Sciatic nerve (tissue), 2 donors: ENCODE measurements around the gene THOC2. TPM values are rescaled to one million over a fixed set of nuclear protein-coding genes. Genes with fewer than 3 reads are reported as not detected.
"Not testable (repeated sequence)": the region's sequence is repeated elsewhere in the genome, so short reads cannot be mapped to it uniquely, and the experiment has no call there.

ENCODE experiments used
- ATAC-seq: fragments of 200-7000 bp; cut with Tn5 transposase; one replicate; pipeline ENCODE4 v1.9.1; 2020; ENCODE audit warnings: mild to moderate bottlenecking, moderate library complexity
- DNase-seq: peaks from one replicate; pipeline ENCODE4 v3.0.0-alpha.2; 2020; ENCODE audit warnings: low spot score
- intact Hi-C: fragments of 100-400 bp; cut with DNase I; formaldehyde crosslinking; loops from one replicate; pipeline ENCODE4 v1.14.2; 2022
- total RNA-seq: library from RNA; stranded (reverse); fragmentation: NEBNext Ultra II Directional; extraction: Animal tissue kit (Norgen Biotek cat#: 25700); gene quantifications from one replicate; pipeline ENCODE4 v1.2.1, GENCODE V29; 2021
- donor health status: DM: no; HTN: no; CAD: no.
- donor health status: DM: no; HTN: no; CAD: no.

THOC2 gene
- total RNA-seq, 1 donor from 2014 or later: 95.1 TPM

- DNase-seq (no peak), ATAC-seq (no peak)
- intact Hi-C loops: no loop called here
These were observed 44.3 kb downstream of the THOC2 start for GRCh38 chrX:123688524-123688923.

DNA sequence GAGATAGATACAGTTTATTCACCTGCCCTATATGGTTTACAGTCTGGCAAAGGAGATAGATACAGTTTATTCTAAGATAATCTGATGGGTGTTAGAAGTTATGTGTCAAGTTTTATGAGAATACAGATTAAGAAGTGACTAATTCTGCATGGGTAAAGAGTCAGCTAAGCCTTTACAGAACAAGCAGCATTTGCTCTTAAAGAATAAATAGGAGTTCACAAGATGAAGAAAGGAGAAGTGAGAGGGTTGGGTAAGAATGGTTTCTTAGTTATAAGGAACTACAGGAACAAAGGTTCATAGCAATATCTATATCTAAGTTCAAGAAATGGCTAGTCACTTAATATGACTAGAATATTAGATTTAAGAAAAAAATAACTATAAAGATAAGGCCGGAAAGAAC is 47.6 kb downstream of the THOC2 start:
- intact Hi-C loops: no loop called here
- no peak for ATAC-seq
- DNase-seq: no peak

DNA sequence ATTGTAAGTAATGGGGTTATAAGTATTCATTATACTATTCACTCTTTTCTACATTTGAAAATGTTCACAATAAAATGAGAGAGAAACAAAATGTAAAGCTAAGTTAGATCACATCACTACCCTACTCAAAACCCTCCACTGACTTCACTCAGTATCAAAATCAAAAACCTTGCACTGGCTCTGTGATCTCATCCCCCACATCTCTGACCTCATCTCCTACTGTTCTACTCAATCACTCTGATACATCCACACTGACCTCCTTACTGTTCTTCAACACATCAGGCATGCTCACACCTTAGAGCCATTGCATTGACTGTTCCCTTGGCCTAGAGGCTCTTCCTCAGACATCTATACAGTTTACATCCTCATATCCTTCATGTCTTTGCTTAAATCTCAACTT is 50.7 kb downstream of the THOC2 start:
- no peak for ATAC-seq
- no peak for DNase-seq
- intact Hi-C loops: no loop called here

DNA sequence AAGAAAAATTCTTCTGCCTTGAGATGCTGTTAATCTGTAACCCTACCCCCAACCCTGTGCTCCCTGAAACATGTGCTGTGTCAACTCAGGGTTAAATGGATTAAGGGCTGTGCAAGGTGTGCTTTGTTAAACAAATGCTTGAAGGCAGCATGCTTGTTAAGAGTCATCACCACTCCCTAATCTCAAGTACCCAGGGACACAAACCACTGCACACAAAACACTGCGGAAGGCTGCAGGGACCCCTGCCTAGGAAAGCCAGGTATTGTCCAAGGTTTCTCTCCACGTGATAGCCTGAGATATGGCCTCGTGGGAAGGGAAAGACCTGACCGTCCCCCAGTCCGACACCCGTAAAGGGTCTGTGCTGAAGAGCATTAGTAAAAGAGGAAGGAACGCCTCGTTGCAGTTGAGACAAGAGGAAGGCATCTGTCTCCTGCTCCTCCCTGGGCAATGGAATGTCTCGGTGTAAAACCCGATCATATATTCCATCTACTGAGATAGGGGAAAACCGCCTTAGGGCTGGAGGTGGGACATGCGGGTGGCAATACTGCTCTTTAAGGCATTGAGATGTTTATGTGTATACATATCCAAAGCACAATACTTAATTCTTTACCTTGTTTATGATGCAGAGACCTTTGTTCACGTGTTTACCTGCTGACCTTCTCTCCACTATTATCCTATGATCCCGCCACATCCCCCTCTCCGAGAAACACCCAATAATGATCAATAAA is 53.0 kb downstream of the THOC2 start:
- ATAC-seq, DNase-seq: not testable (repeated sequence)

GRCh38 chrX:123675154-123675553 is 57.7 kb downstream of the THOC2 start:
- DNase-seq (no peak), ATAC-seq (no peak)
- intact Hi-C loops: no loop called here

More for the DNA sequence above, 53.0 kb downstream of the THOC2 start:
- intact Hi-C loops: not testable (repeated sequence)

- intact Hi-C loops: no loop called here
- ATAC-seq: no peak
These were observed 59.0 kb downstream of the THOC2 start for GRCh38 chrX:123673813-123674212.

DNA sequence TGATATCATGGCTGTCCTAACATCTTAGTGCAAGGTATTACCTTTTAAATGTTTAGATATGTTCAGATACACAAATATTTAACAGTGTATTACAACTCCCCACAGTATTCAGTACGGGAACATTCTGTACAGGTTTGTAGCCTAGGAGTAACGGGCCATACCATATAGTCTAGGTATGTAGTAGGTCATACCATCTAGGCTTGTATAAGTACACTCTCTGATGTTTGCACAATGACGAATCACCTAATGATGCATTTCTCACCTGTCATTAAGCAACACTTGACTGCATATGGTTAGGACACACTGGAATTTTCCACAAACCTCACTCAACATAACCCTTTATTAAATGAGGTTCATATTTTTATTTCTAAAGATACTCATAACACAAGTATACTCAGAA is 67.7 kb downstream of the THOC2 start:
- intact Hi-C loops: loop anchor here (5.0 kb wide), 1 partner anchor 683 kb away; no protein-coding TSS in a partner anchor
- DNase-seq (no peak), ATAC-seq (no peak)

More at GRCh38 chrX:123673813-123674212, 59.0 kb downstream of the THOC2 start:
- DNase-seq: no peak

DNA sequence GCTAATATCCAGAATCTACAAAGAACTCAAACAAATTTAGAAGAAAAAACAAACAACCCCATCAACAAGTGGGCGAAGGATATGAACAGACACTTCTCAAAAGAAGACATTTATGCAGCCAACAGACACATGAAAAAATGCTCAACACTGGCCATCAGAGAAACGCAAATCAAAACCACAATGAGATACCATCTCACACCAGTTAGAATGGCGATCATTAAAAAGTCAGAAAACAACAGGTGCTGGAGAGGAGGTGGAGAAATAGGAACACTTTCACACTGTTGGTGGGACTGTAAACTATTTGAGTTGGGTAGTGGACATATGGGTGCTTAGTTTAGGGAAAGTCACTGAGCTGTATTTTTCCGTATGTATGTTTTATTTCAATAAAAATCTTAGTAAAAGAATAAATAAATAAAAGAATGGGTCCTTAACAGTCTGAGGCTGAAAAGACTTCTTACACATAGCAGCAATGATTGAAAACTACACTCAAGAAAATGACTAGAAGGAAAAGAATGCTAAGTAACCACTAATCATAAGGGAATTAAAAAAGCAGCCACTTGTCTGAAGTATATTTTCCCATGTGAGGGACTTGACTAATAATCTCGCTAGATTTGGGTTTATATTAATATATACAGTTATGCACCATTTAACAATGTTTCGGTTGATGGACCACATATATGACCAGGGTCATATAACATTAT is 68.2 kb downstream of the THOC2 start:
- ATAC-seq, DNase-seq: not testable (repeated sequence)
- intact Hi-C loops: loop anchor here (5.0 kb wide), 1 partner anchor 682 kb away; no protein-coding TSS in a partner anchor

DNA sequence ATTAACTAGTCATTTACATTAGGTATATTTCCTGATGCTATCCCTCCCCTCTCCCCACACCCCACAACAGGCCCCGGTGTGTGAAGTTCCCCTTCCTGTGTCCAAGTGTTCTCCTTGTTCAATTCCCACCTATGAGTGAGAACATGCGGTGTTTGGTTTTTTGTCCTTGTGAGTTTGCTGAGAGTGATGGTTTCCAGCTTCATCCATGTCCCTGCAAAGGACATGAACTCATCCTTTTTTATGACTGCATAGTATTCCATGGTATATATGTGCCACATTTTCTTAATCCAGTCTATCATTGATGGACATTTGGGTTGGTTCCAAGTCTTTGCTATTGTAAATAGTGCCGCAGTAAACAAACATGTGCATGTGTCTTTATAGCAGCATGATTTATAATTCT is 69.1 kb downstream of the THOC2 start:
- DNase-seq, intact Hi-C loops, ATAC-seq: not testable (repeated sequence)

- intact Hi-C loops, ATAC-seq, DNase-seq: not testable (repeated sequence)
These were observed 76.3 kb downstream of the THOC2 start for GRCh38 chrX:123656507-123656906.

GRCh38 chrX:123648811-123649181 is 84.1 kb downstream of the THOC2 start:
- ATAC-seq, DNase-seq, intact Hi-C loops: not testable (repeated sequence)

DNA sequence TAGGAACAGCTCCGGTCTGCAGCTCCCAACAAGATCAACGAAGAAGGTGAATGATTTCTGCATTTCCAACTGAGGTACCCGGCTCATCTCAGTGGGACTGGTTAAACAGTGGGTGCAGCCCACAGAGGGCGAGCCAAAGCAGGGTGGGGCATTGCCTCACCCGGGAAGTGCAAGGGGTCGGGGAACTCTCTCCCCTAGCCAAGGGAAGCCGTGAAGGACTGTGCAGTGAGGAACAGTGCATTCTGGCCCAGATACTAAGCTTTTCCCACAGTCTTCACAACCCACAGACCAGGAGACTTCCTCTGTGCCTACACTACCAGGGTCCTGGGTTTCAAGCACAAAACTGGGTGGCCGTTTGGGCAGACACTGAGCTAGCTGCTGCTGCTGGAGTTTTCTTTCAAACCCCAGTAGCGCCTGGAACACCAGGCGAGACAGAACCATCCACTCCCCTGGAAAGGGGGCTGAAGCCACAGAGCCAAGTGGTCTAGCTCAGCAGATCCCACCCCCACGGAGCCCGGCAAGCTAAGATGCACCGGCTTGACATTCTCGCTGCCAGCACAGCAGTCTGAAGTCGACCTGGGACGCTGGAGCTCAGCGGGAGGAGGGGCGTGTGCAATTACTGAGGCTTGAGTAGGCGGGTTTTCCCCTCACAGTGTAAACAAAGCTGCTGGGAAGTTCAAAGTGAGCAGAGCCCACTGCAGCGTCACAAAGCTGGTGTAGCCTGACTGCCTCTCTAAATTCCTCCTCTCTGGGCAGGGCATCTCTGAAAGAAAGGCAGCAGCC is 84.6 kb downstream of the THOC2 start:
- ATAC-seq (peak; percentile 64), DNase-seq (no peak)
- intact Hi-C loops: no loop called here

DNA sequence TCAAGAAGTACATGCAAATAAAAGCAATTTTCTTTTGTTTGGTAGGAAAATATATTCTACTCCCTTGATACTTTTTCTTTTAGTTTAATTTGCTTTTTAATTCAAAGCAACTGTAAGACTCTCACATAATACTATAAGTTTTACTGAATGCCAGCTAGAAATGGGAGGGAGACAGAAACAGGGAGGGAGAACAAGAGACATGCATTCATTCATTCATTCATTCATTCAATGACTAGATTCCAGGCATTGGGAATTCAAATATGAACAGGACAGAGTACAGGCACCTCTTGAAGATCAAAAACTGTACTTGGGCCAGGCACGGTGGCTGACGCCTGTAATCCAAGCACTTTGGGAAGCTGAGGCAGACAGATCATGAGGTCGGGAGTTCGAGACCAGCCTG is 85.6 kb downstream of the THOC2 start:
- no peak for ATAC-seq
- intact Hi-C loops: no loop called here
- no peak for DNase-seq

- intact Hi-C loops: no loop called here
- ATAC-seq: no peak
- DNase-seq: no peak
These were observed 103.3 kb downstream of the THOC2 start for GRCh38 chrX:123629502-123629901.

DNA sequence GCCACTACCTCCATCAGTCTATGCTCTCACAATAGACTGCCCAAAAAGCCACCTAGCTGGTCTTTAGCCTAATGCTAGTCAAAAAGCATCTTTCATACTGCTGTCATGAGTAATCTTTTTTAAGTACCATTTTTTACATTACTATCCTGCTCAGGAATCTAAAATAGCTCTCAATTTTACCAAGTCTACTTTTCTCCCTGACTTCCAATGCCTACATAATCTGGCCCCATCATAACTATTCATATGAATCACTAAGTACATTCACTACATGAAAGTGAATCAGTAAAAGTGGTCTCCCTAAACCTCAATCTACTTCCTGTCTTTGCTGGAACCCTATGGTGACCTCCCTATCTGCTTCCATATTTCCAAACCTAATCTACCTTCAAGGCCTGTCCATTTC is 105.9 kb downstream of the THOC2 start:
- no peak for ATAC-seq
- intact Hi-C loops: no loop called here
- DNase-seq: no peak

- no peak for DNase-seq
- intact Hi-C loops: no loop called here
- no peak for ATAC-seq
These were observed 106.9 kb downstream of the THOC2 start for GRCh38 chrX:123625952-123626351.

- no peak for DNase-seq
- no peak for ATAC-seq
These were observed 107.4 kb downstream of the THOC2 start for GRCh38 chrX:123625477-123625876.

DNA sequence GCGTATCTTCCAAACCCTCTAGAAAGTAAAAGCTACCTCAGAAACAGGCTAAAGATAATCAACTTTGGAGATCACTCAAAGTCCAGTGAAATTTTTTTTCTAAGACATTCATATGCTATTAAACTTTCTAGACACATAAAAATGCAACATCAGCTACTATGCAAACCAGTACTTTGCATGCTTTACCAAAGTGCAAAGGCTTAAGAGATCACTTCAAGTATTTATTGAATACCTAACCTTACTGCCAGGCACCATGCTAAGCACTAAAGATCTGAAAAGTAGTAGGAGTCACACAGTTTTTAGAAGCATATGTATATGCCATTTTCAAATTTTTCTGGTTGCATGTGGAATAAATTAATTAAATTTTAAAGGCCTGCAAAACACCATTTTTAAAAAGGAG is 115.8 kb downstream of the THOC2 start:
- ATAC-seq (no peak), DNase-seq (no peak)
- intact Hi-C loops: no loop called here

More at GRCh38 chrX:123625477-123625876, 107.4 kb downstream of the THOC2 start:
- intact Hi-C loops: no loop called here

GRCh38 chrX:123610915-123611314 is 121.9 kb downstream of the THOC2 start:
- intact Hi-C loops: no loop called here
- DNase-seq: no peak
- no peak for ATAC-seq

DNA sequence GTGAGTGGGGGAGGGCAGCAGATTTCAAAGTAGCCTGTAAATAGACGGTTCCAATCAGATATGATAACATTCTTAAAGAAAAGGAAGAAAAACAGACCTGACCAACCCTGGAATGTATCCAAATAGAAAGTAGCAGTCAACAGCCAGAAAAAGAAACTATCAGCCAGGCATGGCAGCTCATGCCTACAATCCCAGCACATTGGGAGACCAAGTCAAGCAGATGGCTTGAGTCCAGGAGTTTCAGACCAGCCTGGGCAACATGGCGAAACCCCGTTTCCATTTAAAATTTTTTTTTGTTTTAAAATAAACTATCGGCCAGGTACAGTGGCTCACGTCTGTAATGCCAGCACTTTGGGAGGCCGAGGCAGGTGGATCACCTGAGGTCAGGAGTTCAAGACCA is 125.0 kb downstream of the THOC2 start:
- ATAC-seq (no peak), DNase-seq (no peak)
- intact Hi-C loops: no loop called here
